BLaER1 (cell line): ENCODE data around the gene OSBPL9.

Experiments
- H3K27ac ChIP-seq: shearing (Covaris generic); formaldehyde crosslinking; 2 replicates; pipeline ENCODE4 v1.8.1; 2022
- H3K27me3 ChIP-seq: shearing (Covaris generic); formaldehyde crosslinking; 2 replicates; pipeline ENCODE4 v1.8.1; 2022
- H3K36me3 ChIP-seq: shearing (Covaris generic); formaldehyde crosslinking; 2 replicates; pipeline ENCODE4 v1.8.1; 2022
- H3K4me1 ChIP-seq: shearing (Covaris generic); formaldehyde crosslinking; 2 replicates; pipeline ENCODE4 v1.8.1; 2022
- H3K4me2 ChIP-seq: shearing (Covaris generic); formaldehyde crosslinking; 2 replicates; pipeline ENCODE4 v1.8.1; 2022
- H3K4me3 ChIP-seq: shearing (Covaris generic); formaldehyde crosslinking; 2 replicates; pipeline ENCODE4 v1.8.1; 2022
- H3K9ac ChIP-seq: shearing (Covaris generic); formaldehyde crosslinking; 2 replicates; pipeline ENCODE4 v1.8.1; 2022
- H3K9me3 ChIP-seq: shearing (Covaris generic); formaldehyde crosslinking; 2 replicates; pipeline ENCODE4 v1.8.1; 2022
- H4K20me1 ChIP-seq: shearing (Covaris generic); formaldehyde crosslinking; 2 replicates; pipeline ENCODE4 v1.8.1; 2022
- Cebpa-rat ChIP-seq: shearing (Covaris generic); IDR thresholded peaks from 2 replicates; pipeline ENCODE4 v1.8.1; 2022

The OSBPL9 gene

GRCh38 chr1:51631747-51632146 is 14.9 kb downstream of the OSBPL9 start:
- H3K27me3 ChIP-seq, result no peaks in the 10 kb centered on the region
- no peak overlapping the region for H3K4me2 ChIP-seq
- no peaks in the 10 kb centered on the region for H3K9me3 ChIP-seq
- peaks cover 51% of the 10 kb centered on the region for H4K20me1 ChIP-seq
- no peak overlapping the region for H3K4me3 ChIP-seq
- H3K36me3 ChIP-seq, result peaks cover 4% of the 10 kb centered on the region; the same call in 1 of the 2 replicates
- peaks cover 15% of the 10 kb centered on the region for H3K4me1 ChIP-seq
- no peak overlapping the region for H3K27ac ChIP-seq
- no peak overlapping the region for H3K9ac ChIP-seq
- no peak for TF ChIP-seq Cebpa-rat

DNA sequence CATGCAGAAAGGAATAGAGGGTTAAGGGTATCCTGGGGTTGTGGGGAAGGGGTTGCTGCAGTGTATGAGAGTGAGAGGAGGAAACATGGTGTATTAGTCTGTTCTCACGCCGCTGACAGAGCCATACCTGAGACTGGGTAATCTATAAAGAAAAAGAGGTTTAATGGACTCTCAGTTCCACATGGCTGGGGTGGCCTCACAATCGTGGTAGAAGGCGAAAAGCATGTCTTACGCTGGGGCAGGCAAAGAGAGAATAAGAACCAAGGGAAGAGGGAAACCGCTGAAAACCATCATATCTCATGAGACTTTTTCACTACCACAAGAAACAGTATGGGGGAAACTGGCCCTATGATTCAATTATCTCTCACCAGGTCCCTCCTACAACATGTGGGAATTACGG is 17.7 kb downstream of the OSBPL9 start:
- Histone ChIP-seq H4K20me1 (peaks cover 53% of the 10 kb centered on the region), H3K9ac (no peak overlapping the region), H3K27me3 (no peaks in the 10 kb centered on the region), H3K9me3 (no peaks in the 10 kb centered on the region), H3K4me1 (peaks cover 15% of the 10 kb centered on the region), H3K36me3 (peaks cover 4% of the 10 kb centered on the region; the same call in 1 of the 2 replicates), H3K4me3 (no peak overlapping the region), H3K4me2 (peak overlapping the region; percentile 57), H3K27ac (no peak overlapping the region)
- no peak for TF ChIP-seq Cebpa-rat

GRCh38 chr1:51635615-51636014 is 18.7 kb downstream of the OSBPL9 start:
- Histone ChIP-seq H3K9ac (no peak overlapping the region), H3K4me3 (no peak overlapping the region), H3K36me3 (peaks cover 4% of the 10 kb centered on the region; the same call in 1 of the 2 replicates), H3K27ac (no peak overlapping the region), H3K4me1 (peaks cover 15% of the 10 kb centered on the region), H3K4me2 (no peak overlapping the region), H4K20me1 (peaks cover 58% of the 10 kb centered on the region), H3K9me3 (no peaks in the 10 kb centered on the region), H3K27me3 (no peaks in the 10 kb centered on the region)
- TF ChIP-seq Cebpa-rat, result no peak

- peaks cover 60% of the 10 kb centered on the region for H4K20me1 ChIP-seq
- no peaks in the 10 kb centered on the region for H3K9me3 ChIP-seq
- no peak for TF ChIP-seq Cebpa-rat
- no peak overlapping the region for H3K4me3 ChIP-seq
- H3K9ac ChIP-seq, result no peak overlapping the region
- H3K4me2 ChIP-seq, result no peak overlapping the region
- H3K27me3 ChIP-seq, result no peaks in the 10 kb centered on the region
- H3K27ac ChIP-seq, result no peak overlapping the region
- peaks cover 4% of the 10 kb centered on the region; the same call in 1 of the 2 replicates for H3K36me3 ChIP-seq
- peaks cover 15% of the 10 kb centered on the region for H3K4me1 ChIP-seq
These were observed 19.3 kb downstream of the OSBPL9 start for GRCh38 chr1:51636191-51636590.

GRCh38 chr1:51636764-51637522 is 20.1 kb downstream of the OSBPL9 start:
- no peak overlapping the region for H3K4me2 ChIP-seq
- H3K4me1 ChIP-seq, result peaks cover 15% of the 10 kb centered on the region
- H3K36me3 ChIP-seq, result peaks cover 4% of the 10 kb centered on the region; the same call in 1 of the 2 replicates
- H3K27ac ChIP-seq, result no peak overlapping the region
- H3K9ac ChIP-seq, result no peak overlapping the region
- H3K27me3 ChIP-seq, result no peaks in the 10 kb centered on the region
- no peaks in the 10 kb centered on the region for H3K9me3 ChIP-seq
- no peak for TF ChIP-seq Cebpa-rat
- H3K4me3 ChIP-seq, result no peak overlapping the region
- H4K20me1 ChIP-seq, result peaks cover 53% of the 10 kb centered on the region

GRCh38 chr1:51638350-51638749 is 21.5 kb downstream of the OSBPL9 start:
- H3K4me2 ChIP-seq, result no peak overlapping the region
- H3K36me3 ChIP-seq, result no peaks in the 10 kb centered on the region; the same call in 1 of the 2 replicates
- peaks cover 58% of the 10 kb centered on the region for H4K20me1 ChIP-seq
- no peaks in the 10 kb centered on the region for H3K27me3 ChIP-seq
- H3K9ac ChIP-seq, result no peak overlapping the region
- no peaks in the 10 kb centered on the region for H3K9me3 ChIP-seq
- no peak overlapping the region for H3K27ac ChIP-seq
- H3K4me3 ChIP-seq, result no peak overlapping the region
- no peak for TF ChIP-seq Cebpa-rat
- H3K4me1 ChIP-seq, result peaks cover 18% of the 10 kb centered on the region

- Histone ChIP-seq H3K36me3 (no peaks in the 10 kb centered on the region; the same call in 1 of the 2 replicates), H3K27me3 (no peaks in the 10 kb centered on the region), H3K9me3 (no peaks in the 10 kb centered on the region), H3K4me3 (no peak overlapping the region), H3K4me2 (no peak overlapping the region), H3K9ac (no peak overlapping the region), H3K4me1 (peaks cover 11% of the 10 kb centered on the region), H4K20me1 (peaks cover 46% of the 10 kb centered on the region), H3K27ac (no peak overlapping the region)
- TF ChIP-seq Cebpa-rat, result no peak
These were observed 22.8 kb downstream of the OSBPL9 start for GRCh38 chr1:51639694-51640093.

DNA sequence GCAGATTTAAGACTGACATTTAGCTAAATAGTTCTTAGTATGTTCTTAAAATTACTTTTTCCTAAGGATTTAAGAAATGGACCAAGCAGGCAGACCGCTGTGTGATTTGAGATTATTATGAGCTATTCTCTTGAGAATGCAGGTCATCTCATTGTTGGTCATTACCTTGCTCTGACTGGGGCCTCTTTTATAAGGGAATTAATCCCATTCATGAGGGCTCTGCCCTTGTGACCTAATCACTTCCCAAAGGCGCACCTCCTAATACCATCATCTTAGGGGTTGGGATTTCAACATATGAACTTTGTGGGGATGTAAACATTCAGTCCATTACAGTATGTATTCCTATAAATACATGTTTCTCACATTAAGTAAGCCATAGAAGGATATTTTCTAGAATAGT is 24.2 kb downstream of the OSBPL9 start:
- no peak overlapping the region for H3K27ac ChIP-seq
- H3K27me3 ChIP-seq, result no peaks in the 10 kb centered on the region
- no peaks in the 10 kb centered on the region for H3K9me3 ChIP-seq
- no peak for TF ChIP-seq Cebpa-rat
- no peaks in the 10 kb centered on the region; the same call in 1 of the 2 replicates for H3K36me3 ChIP-seq
- H3K4me1 ChIP-seq, result 0 out of 2 replicates have a peak, but pooled peaks cover 4% of the 10 kb centered on the region
- H3K4me3 ChIP-seq, result no peak overlapping the region
- peaks cover 32% of the 10 kb centered on the region for H4K20me1 ChIP-seq
- no peak overlapping the region for H3K4me2 ChIP-seq
- no peak overlapping the region for H3K9ac ChIP-seq

- Histone ChIP-seq H3K4me2 (no peak overlapping the region), H3K4me1 (0 out of 2 replicates have a peak, but pooled peaks cover 4% of the 10 kb centered on the region), H3K4me3 (no peak overlapping the region), H4K20me1 (peaks cover 21% of the 10 kb centered on the region), H3K27ac (no peak overlapping the region), H3K9ac (no peak overlapping the region), H3K27me3 (no peaks in the 10 kb centered on the region), H3K36me3 (no peaks in the 10 kb centered on the region), H3K9me3 (no peaks in the 10 kb centered on the region)
- no peak for TF ChIP-seq Cebpa-rat
These were observed 25.8 kb downstream of the OSBPL9 start for GRCh38 chr1:51642739-51643142.

DNA sequence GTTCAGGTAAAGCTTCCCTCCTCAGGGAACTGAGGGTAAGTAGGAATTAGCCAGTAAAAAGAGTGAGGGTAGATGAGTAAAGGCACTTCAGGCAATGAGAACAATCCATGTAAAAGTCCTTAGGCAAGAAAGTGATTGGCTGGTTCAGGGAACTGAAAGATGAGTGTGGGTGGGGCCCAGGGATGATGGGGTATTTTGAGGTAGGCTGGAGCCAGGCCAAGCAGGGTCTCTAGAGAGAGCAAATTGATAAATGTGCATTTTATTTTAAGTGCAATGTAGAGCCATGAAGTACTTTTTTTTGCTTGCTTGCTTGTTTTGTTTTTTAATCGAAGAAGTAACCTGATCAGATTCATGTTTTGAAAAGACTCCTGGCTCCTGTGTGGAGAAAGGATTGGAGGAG is 26.5 kb downstream of the OSBPL9 start:
- no peak overlapping the region for H3K4me2 ChIP-seq

More for the DNA sequence above, 26.5 kb downstream of the OSBPL9 start:
- 0 out of 2 replicates have a peak, but pooled peaks cover 4% of the 10 kb centered on the region for H3K4me1 ChIP-seq
- no peak overlapping the region for H3K9ac ChIP-seq
- no peaks in the 10 kb centered on the region for H3K36me3 ChIP-seq
- no peak overlapping the region for H3K4me3 ChIP-seq
- no peaks in the 10 kb centered on the region for H3K9me3 ChIP-seq
- no peak for TF ChIP-seq Cebpa-rat
- peaks cover 27% of the 10 kb centered on the region for H4K20me1 ChIP-seq
- no peak overlapping the region for H3K27ac ChIP-seq
- no peaks in the 10 kb centered on the region for H3K27me3 ChIP-seq
